HepG2 (cell line): ENCODE results near the gene ATP8B1. TPM values are rescaled to one million over a fixed set of nuclear protein-coding genes. Genes with fewer than 3 reads are reported as not detected.
A peak's percentile ranks its signal among the peaks of the same experiment; 100 is the strongest.

ENCODE experiments used
- ATAD3A ChIP-seq: sonication (generic); formaldehyde crosslinking; IDR thresholded peaks from 2 replicates; pipeline ENCODE4 v1.4.0; 2020; ENCODE audit warnings: missing genetic modification reagents
- DNMT1 ChIP-seq: sonication (generic); formaldehyde crosslinking; IDR thresholded peaks from 2 replicates; pipeline ENCODE4 v1.5.1; 2020; ENCODE audit warnings: mild to moderate bottlenecking, missing genetic modification reagents
- HHEX ChIP-seq: IDR thresholded peaks from 2 replicates; pipeline ENCODE4 v1.6.1; 2016; ENCODE audit warnings: control low read depth
- HNRNPLL ChIP-seq: fragments of 200-400 bp; formaldehyde crosslinking; IDR thresholded peaks from 2 replicates; pipeline ENCODE4 v1.6.1; 2017; ENCODE audit warnings: mild to moderate bottlenecking, low read depth, low read length; ENCODE audit not compliant: poor library complexity, severe bottlenecking
- JUN ChIP-seq: sonication (generic); formaldehyde crosslinking; IDR thresholded peaks from 2 replicates; pipeline ENCODE4 v1.4.0; 2020; ENCODE audit warnings: mild to moderate bottlenecking, missing genetic modification reagents
- KMT2B ChIP-seq: IDR thresholded peaks from 2 replicates; pipeline ENCODE4 v1.6.1; 2016; ENCODE audit warnings: missing genetic modification reagents, missing compliant biosample characterization
- NR2C2 ChIP-seq: sonication (generic); formaldehyde crosslinking; IDR thresholded peaks from 2 replicates; pipeline ENCODE4 v1.4.0; 2020; ENCODE audit warnings: missing genetic modification reagents, mild to moderate bottlenecking, moderate library complexity, borderline replicate concordance
- NR2F2 ChIP-seq: IDR thresholded peaks from 2 replicates; pipeline ENCODE4 v1.6.1; 2012; ENCODE audit warnings: low read depth, inconsistent platforms, borderline replicate concordance
- POLR2AphosphoS5 ChIP-seq: IDR thresholded peaks from 2 replicates; pipeline ENCODE4 v1.6.1; 2012; ENCODE audit warnings: low read depth, low read length
- SP1 ChIP-seq, 2 experiments: fragments of 450-650 bp in 1 of 2; sonication (generic) in 1 of 2; formaldehyde crosslinking in 1 of 2; IDR thresholded peaks; 2 replicates each; pipeline versions ENCODE4 v1.4.0 to v1.6.1; 2016 to 2020; ENCODE audit warnings: missing genetic modification reagents in 1 of 2
- THYN1 ChIP-seq: sonication (generic); formaldehyde crosslinking; IDR thresholded peaks from 2 replicates; pipeline ENCODE4 v1.8.1; 2023; ENCODE audit warnings: low read depth, mild to moderate bottlenecking, moderate library complexity, missing genetic modification reagents, borderline replicate concordance
- ZBTB14 ChIP-seq: sonication (generic); formaldehyde crosslinking; IDR thresholded peaks from 2 replicates; pipeline ENCODE4 v1.4.0; 2020; ENCODE audit warnings: missing genetic modification reagents
- ZBTB20 ChIP-seq: sonication (generic); formaldehyde crosslinking; IDR thresholded peaks from 2 replicates; pipeline ENCODE4 v1.8.1; 2023; ENCODE audit warnings: missing genetic modification reagents, low read depth, mild to moderate bottlenecking, borderline replicate concordance
- ZEB1 ChIP-seq: IDR thresholded peaks from 2 replicates; pipeline ENCODE4 v1.6.1; 2012; ENCODE audit warnings: mild to moderate bottlenecking, low read depth, inconsistent platforms; ENCODE audit not compliant: insufficient replicate concordance
- ZFP36 ChIP-seq: fragments of 150-350 bp; IDR thresholded peaks from 2 replicates; pipeline ENCODE4 v1.6.1; 2018; ENCODE audit warnings: borderline replicate concordance, low read length, low read depth; ENCODE audit not compliant: partially characterized antibody
- ZNF362 ChIP-seq: sonication (generic); formaldehyde crosslinking; IDR thresholded peaks from 2 replicates; pipeline ENCODE4 v1.4.0; 2020; ENCODE audit warnings: missing genetic modification reagents, mild to moderate bottlenecking, borderline replicate concordance
- ZNF556 ChIP-seq: sonication (generic); formaldehyde crosslinking; IDR thresholded peaks from 2 replicates; pipeline ENCODE4 v1.4.0; 2020; ENCODE audit warnings: mild to moderate bottlenecking, missing genetic modification reagents, borderline replicate concordance
- ZNF567 ChIP-seq: sonication (generic); formaldehyde crosslinking; IDR thresholded peaks from 2 replicates; pipeline ENCODE4 v1.8.1; 2023; ENCODE audit warnings: mild to moderate bottlenecking, missing genetic modification reagents, borderline replicate concordance
- ZNF747 ChIP-seq: sonication (generic); formaldehyde crosslinking; IDR thresholded peaks from 2 replicates; pipeline ENCODE4 v1.8.1; 2023; ENCODE audit warnings: missing genetic modification reagents, mild to moderate bottlenecking, borderline replicate concordance
- ZSCAN20 ChIP-seq: sonication (generic); formaldehyde crosslinking; IDR thresholded peaks from 2 replicates; pipeline ENCODE4 v1.4.0; 2020; ENCODE audit warnings: missing genetic modification reagents, mild to moderate bottlenecking, borderline replicate concordance
- ZSCAN5A ChIP-seq: sonication (generic); formaldehyde crosslinking; IDR thresholded peaks from 2 replicates; pipeline ENCODE4 v1.8.0; 2022; ENCODE audit warnings: mild to moderate bottlenecking, missing genetic modification reagents, borderline replicate concordance
- polyA plus RNA-seq, 8 experiments: library from polyadenylated mRNA; depleted of rRNA in 3 of 8; stranded (reverse) in 7 of 8; unstranded in 1 of 8; fragments of >200 nt; fragmentation: Illumina TruSeq in 4 of 8; extraction: Trizol in 4 of 8; gene quantifications; 2 replicates each; pipeline versions ENCODE4 v1.2.1 to v1.2.3, GENCODE V29; 2011 to 2016; ENCODE audit warnings: low read depth in 4 of 8, missing spikeins in 1 of 8, mixed read lengths in 1 of 8; ENCODE audit not compliant: insufficient read depth in 1 of 8
- total RNA-seq, 5 experiments: library from RNA; depleted of rRNA; stranded (reverse); fragments of >200 nt; fragmentation: Illumina TruSeq; extraction: Trizol; gene quantifications; 2 replicates each; pipeline ENCODE4 v1.2.3, GENCODE V29; 2016; ENCODE audit warnings: low read depth in 1 of 5

Gene ATP8B1
- total and polyA plus RNA-seq, 2 of the 13 experiments (the other 11 are each of a cell fraction or from before 2014, with no cell fraction given), result 2.8 to 4.0 TPM

GRCh38 chr18:57630002-57630753, 172.9 kb downstream of the ATP8B1 start (continued):
- no peak for TF ChIP-seq THYN1 (CRISPR knock-in tag)
- TF ChIP-seq ZSCAN5A, result no peak; the same call in 1 of the 2 replicates
- TF ChIP-seq ATAD3A (CRISPR knock-in tag), result no peak
- TF ChIP-seq ZNF567 (CRISPR knock-in tag), result 0 out of 2 replicates have a peak, but pooled peaks have one; percentile 23
- peak; percentile 75; the same call in 1 of the 2 replicates for TF ChIP-seq DNMT1 (CRISPR knock-in tag)
- 0 out of 2 replicates have a peak, but pooled peaks have one; percentile 30 for TF ChIP-seq ZSCAN20 (CRISPR knock-in tag)
- TF ChIP-seq ZNF362 (CRISPR knock-in tag), result peak; percentile 48; the same call in 1 of the 2 replicates
- TF ChIP-seq HHEX (CRISPR knock-in tag), result no peak
- TF ChIP-seq HNRNPLL, result peak; percentile 37
- TF ChIP-seq ZNF747, result peak; percentile 81; the same call in 1 of the 2 replicates
- no peak for TF ChIP-seq SP1 (IDR thresholded peaks at IDR 0.05)
- TF ChIP-seq SP1 (CRISPR knock-in tag; IDR thresholded peaks at IDR 0.05), result no peak; the same call in 1 of the 2 replicates
- TF ChIP-seq ZBTB20, result no peak
- TF ChIP-seq ZBTB14, result 0 out of 2 replicates have a peak, but pooled peaks have one; percentile 26
- peak; percentile 94 for TF ChIP-seq NR2C2 (CRISPR knock-in tag)
- 0 out of 2 replicates have a peak, but pooled peaks have one; percentile 43 for TF ChIP-seq ZNF556 (CRISPR knock-in tag)
- TF ChIP-seq ZFP36, result no peak
- peak; percentile 41; the same call in 1 of the 2 replicates for TF ChIP-seq POLR2AphosphoS5
- no peak for TF ChIP-seq ZEB1
- no peak for TF ChIP-seq JUN (CRISPR knock-in tag)
- no peak; the same call in 1 of the 2 replicates for TF ChIP-seq NR2F2
- TF ChIP-seq KMT2B (CRISPR knock-in tag), result peak; percentile 90
